GM19023 (cell line): ENCODE measurements around the gene ETS2.

ENCODE experiments used
- ATAC-seq: cut with Tn5 transposase; IDR thresholded peaks from one replicate; pipeline ENCODE4 v1.9.1; 2021; ENCODE audit warnings: mild to moderate bottlenecking, moderate library complexity; ENCODE audit not compliant: unreplicated experiment

ETS2 gene

DNA sequence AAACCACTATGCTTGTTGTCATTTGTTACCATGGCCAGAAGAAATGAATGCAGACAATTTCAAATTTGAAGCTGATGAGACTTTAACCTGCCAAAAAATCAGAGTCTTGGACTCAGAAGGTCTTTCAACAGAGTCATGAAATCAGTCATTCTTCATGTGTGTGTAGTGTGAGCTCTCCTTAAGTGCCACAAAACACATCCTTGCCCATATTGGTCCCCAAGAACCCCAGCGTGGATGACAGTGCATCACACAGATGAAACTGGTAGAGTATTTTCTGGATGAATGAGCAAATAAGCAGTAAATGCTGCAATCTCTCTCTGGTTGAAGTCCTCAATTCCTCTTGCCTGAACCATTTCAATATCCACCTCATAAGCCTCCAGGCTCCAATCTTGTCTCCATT lies 28.7 kb upstream of the ETS2 start:
- no peak for ATAC-seq

DNA sequence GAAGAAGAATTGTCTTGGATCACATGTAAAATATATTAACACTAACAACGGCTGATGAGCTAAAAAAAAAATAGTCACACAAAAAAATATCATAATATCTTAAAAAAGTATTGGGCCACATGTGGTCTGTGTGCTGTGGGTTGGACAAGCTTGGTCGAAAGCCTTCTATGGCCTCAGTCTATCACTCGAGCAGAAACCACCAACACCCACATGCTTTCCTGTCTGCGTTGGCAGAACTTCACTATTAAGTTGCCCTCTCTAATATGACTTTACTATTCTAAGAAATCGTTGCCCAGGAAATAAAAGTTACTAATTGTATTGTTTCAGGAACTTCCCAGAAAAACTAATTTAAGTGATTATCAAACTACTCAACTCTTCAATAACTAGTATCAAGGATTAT lies 28.2 kb upstream of the ETS2 start:
- no peak for ATAC-seq

DNA sequence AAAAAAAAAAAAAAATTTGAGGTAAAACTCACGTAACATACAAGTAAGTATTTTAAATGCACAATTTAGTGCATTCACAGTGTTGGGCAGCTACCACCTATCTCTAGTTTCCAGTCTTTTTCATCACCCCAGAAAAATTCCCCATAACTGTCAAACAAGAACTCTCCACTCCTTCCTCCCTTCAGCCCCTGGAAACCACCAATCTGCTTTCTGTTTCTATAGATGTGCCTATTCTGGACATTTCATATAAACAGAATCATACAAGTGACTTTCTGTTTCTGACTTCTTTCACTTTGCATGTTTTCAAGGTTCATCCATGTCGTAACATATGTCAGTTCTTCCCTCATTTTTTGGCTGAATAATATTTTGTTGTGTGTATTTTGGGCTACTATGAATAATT lies 24.9 kb upstream of the ETS2 start:
- no peak for ATAC-seq

DNA sequence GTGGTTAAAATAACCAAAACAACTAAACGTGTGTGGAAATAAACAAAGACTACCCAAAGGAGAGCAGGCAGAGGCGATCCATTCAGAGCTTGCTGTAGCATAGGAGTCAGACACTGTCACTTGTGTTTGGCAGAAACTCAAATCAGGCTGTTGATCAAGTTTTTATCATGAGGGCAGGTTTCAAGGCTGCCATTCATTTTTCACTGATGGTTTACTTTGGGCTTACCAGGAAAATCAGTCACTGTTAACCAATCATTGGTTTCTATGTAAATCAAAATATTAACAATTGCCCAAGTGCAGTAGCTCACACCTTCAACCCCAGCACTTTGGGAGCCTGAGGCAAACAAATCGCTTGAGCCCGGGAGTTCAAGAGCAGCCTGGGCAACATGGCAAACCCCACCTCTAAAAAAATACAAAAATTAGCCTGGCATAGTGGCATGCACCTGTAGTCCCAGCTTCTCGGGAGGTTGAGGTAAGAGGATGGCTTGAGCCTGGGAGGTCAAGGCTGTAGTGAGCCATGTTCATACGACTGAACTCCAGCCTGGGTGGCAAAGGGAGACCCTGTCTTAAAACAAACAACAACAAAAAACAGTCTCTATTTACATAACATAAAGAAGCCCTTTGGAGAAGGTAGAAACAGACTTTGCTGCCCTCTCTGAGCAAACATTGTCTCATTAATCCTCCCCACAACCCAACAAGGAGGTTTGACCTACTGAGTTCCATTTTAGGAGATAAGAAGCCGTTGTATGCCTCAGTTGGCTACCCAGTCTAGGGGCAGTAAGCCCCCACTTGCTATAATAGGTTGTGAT lies 21.1 kb upstream of the ETS2 start:
- ATAC-seq: no peak

DNA sequence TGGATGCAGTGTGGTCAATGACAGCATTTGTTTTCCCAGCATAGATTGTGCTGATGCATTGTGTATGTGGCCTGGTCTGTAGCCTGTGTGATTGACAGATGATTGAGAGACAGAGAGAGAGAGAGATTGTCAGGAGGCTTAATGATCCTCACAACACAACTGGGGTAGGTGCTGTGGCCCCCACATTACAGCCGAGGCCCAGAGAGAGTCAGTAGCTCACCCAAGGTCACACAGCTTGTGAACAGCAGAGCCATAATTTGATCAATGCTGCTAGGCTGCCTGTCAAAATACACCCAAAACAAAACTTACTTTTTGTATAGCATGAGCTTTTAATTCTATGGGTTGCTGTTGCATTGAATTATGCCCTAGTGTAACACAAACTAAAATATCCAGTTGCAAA lies 20.2 kb upstream of the ETS2 start:
- no peak for ATAC-seq

DNA sequence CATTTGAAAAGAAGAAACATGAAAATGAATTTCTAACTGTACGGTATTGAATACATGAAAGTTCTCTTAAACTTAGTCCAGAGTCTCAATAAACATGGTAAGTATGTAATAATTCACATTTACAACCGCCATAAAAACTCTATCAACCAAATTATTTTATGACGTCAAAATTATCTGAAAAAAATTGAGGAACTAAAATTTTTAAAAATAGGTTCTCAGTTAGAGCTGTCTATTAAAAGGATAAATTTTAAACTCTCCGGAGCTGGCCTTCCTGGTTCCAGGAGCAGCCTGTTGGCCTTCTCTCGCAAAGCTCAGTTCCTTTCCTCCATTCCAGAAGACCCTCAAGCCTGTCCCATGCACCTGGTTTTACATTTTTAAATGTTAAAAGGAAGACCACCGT lies 18.7 kb upstream of the ETS2 start:
- no peak for ATAC-seq

DNA sequence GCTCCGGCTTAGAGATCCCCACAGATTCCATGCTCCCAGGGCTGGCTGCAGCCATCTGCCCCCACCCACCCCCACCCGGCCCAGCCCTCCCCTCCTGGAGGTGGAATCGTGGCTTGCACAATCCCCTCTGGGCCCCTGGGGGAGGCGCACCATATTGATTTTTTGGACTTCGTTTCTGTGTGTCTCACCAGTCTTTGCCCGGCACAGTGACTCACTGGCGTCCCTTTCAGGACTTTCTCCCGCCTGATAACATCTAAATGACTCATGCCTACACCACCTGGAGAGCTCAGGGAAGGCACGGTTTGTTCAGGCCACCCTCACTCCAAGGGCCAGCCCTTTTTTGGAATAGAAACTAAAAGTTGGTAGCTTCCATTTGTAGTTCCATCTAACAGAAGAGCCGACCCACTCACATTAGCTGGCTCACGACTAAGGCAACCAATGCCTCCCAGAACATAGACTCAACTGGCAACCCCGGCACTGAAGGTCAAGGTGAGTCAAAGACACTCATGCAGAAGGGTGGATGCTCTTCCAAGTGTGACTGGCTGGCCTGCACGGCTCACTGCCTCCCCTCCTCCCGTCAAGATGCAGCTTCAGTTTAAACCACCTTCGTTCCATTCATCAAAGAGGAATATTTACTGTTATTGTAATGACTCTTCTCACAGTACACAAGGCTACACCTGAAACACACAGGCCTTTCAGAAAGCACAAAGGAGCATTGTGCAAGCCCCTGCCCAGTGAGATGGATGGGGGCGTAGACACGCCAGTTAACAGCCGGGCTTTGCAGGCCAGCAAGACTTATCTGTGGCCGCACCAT lies 18.1 kb upstream of the ETS2 start:
- ATAC-seq: no peak

DNA sequence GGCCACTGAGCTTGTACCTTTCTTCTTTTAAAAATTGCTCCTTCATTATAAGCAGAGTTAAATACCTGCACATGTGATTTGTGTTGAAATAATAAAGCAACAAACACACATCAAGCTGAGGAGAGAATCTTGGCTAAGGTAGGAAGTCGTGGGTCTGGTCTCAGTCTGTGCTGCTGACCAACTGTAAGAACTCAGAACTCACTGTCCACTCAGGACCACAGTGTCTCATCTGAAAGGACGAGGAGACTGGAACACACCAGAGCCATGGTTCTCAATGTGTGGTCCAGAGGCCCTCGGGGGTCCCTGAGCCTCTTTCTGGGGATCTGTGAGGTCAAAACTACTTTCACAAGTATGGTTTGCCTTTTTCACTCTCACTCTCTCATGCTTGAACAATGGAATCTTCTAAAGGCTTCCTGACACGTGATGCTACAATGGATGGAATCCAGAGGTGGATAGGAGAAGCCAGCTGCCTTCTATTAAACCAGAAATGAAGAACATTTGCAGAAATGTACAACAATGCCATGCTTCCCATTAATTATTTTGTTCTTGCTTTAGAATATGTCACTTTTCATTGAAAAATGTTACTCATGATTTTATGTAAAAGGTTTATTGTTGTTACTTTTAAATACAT lies 17.3 kb upstream of the ETS2 start:
- no peak for ATAC-seq

DNA sequence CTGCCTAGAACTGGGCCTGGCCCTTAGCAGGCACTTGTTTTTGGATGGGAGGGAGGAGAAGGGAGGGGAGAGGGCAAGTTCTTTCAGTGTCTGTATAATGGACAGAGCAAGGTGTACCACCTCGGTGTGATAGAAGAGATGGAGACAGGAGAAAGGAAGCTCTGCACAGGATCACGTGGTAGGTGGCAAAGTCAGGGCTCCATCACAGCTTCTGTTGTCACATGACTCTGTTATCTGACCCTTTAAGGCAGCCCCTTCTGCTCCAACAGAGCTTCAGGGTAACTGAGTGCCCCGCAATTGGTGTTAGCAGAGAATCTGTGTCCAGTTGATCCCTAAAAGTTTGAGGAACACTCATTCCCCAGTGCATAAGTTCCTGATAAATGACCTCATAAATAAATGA lies 16.5 kb upstream of the ETS2 start:
- no peak for ATAC-seq

DNA sequence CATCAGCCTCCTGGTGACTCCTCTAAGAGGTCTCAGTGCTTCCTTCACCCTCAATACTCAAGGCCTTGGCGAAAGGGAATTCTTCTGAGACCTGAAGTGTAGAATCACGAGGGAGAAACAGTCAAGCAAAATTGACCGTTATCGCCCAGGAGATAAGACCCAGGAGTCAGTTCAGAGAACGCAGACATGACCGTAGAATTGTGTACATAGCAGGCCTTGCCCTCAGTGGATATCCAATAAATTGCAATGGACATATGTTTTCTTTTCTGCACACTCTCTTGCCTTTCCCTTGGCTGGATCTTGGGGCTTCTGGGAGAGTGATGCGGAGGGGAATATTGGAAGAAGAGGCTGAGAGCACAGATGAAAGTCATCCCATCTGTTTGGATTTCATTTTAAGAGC lies 15.7 kb upstream of the ETS2 start:
- ATAC-seq: no peak

DNA sequence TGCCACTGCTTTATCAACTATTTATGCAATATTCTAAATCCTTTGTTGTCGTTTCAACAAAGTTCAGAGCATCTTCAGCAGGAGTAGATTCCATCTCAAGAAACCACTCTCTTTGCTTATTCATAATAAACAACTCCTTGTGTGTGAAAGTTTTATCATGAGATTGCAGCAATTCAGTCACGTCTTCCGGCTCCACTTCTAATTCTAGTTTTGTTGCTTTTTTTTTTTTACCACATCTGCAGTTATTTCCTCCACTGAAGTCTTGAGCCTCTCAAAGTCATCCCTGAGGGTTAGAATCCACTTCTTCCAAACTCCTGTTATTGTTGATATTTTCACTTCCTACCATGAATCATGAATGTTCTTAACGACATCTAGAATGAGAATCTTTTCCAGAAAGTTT lies 14.8 kb upstream of the ETS2 start:
- ATAC-seq: no peak

DNA sequence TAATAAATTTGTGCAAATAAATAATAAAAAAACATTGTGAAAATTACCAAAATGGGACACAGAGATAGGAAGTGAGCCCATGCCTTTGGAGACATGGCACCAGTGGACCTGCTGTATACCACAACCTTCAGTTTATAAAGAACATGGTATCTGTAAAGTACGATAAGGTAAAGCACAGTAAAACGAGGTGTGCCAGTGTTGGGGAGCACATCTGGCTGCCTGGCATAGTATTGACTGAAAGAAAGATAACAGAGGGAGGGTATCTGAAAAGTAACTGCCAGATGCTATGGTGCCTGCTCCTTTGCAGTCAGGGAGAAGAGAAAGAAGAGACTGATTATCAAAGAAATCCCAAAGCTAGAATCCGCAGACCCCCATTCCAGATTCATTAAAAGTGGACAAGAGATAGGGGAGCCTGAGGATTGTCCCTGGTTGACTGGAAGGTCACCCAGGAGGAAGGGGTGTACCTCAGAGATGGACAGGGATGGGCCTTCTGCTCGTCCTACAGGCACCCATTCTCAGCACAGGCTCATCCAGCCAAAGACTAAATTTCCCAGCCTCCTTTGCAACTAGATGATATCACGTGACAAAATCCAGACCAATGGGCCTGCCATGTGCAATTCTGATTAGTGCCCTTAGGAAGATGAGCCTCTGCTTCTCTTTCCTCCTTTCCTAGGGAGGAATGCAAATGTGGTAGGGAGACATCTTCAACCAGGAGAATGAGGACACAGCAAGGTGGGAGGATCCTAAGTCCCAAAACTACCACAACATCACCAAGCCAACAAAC lies 12.9 kb upstream of the ETS2 start:
- no peak for ATAC-seq

DNA sequence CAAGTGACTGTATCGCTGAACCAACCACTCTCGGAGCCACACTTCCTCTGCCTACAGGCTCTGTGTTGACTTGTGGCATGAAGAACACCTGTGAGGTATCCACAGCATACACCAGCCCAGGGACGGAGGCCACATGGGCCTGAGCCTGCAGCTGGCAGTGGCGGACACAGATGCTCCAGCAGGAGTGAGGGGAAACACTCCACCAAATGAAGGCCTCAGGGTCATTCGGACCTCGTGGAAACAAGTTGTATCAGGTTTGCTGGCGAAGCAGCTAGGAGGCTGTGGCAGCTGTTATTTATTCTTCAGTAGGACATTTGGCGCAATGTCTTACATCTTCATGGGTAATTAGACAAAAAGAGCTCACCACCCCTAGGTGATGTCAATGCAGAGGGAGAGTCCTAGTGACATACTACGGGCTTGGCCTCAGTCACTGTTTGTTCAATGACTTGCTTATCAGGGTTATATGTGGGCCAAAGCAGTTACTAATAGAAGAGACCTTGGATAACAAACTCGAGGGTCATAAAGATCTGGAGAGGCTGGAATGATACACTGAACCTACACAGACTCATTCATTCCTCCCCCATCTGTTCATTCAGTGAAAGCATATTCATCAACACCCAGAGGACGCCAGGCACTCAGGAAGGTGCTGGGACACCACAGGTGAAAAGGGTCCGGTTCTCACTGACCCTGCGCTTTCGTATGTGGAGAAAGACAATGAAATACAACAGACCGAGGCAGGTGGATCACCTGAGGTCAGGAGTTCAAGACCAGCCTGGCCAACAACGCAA lies 11.6 kb upstream of the ETS2 start:
- ATAC-seq: no peak

DNA sequence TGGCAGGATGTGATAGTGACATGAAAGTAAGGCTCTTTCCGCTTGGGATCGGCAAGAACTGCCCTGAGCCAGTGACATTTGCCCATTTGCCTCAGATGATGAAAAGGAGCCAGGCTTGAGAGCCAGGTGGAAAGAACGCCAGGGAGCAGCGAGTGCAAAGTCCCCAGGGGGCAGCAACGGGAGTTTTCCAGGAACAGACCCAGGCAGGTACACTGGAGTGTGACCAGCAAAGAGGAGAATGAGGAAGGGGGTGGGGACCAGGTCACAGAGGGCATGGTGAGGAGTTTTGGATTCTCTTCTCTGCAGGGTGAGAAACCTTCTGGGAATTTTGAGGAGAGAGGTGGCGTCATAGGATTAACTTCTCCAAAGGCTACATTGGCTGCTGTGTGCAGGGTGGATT lies 10.8 kb upstream of the ETS2 start:
- no peak for ATAC-seq

DNA sequence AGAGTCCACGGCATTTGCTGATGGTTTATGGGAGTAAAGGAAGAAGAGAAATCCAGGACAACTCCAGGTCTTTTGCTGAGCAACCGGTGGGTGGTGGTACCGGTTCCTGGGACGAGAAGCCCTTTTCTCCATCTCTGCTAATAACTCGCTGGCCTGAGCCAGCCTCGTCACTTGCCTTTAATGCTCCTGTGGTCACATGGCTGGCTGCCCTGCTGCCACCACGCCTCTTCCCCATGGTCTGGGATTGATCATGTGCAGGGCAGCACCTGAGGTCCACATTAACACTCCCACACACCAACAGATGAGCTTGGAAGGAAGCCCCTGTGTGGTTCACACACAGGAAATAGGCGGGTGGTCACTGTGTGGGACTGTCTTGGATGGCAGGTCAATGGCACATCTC lies 10.3 kb upstream of the ETS2 start:
- no peak for ATAC-seq

DNA sequence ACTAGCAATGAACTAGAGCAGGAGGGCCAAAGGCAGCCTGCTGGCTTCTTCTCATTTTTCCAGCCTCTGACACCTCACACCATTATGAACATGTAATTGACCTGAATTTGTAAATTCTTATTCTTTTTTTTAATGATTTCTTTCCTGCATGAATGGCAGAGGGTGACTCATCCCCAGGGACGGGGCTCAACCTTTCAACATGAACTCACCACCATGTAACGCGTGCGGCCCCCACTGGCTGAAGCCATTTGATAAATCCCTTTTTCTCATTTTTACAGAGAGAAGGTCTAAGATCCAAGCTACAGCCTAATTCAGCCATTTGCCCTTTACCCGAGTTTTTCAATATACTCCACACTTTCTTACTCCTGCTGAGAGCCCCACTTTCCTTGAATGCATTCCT lies 9.3 kb upstream of the ETS2 start:
- no peak for ATAC-seq

DNA sequence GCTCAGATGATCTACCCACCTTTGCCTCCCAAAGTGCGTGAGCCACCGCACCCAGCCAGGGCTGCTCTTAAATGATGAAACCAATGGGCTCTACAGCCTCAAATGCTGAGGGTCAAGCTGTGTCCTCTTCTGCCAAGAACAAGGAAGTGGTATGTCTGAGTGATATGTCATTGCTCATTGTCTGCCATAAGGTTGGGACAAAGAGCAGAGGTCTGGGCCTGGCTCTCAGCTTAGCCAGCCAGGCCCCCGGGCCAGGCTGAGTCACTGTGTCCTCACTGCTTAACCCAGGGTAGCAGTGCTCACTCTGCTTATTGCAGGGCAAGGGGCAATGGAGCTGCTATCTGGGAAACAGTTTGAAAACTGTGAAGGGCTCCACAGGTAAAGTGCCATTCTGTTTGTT lies 8.3 kb upstream of the ETS2 start:
- ATAC-seq: no peak

DNA sequence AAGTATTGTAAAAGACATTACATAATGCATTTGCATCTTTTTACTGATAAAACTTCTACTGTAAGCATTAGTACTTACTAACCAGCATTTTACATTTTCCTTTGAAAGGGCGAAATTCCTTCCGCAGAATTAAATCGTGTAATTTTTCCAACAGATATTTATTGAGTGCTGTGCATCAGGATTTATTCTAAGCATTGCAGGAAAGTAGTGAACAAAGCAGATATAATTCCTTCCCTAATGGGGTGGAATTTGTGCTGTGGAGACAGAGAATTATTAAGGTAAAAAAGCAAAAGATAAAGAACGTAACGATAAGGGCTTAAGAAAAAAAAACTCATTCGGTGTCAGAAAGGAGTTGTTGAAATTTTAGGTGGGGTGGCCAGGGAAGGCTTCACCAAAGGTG lies 7.6 kb upstream of the ETS2 start:
- no peak for ATAC-seq

DNA sequence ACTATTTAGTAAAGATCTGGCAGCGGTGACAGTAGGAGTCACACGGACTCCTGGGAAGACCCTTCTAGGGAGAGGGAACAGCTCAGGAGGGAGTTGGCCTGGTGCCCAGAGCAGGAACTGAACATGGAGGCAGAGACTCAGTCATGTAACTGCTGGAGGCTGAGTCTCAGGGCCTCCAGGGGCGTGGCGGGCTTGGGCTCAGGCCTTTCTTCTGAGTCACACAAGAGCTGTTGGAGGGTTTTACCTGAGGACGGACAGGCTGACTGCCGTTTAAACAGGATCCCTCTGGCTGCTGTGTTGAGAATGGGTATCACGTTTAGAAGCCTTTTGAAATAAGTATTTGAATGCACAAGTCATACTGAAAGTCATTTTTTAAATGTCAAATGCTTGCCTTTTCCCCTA lies 7.2 kb upstream of the ETS2 start:
- ATAC-seq: no peak

DNA sequence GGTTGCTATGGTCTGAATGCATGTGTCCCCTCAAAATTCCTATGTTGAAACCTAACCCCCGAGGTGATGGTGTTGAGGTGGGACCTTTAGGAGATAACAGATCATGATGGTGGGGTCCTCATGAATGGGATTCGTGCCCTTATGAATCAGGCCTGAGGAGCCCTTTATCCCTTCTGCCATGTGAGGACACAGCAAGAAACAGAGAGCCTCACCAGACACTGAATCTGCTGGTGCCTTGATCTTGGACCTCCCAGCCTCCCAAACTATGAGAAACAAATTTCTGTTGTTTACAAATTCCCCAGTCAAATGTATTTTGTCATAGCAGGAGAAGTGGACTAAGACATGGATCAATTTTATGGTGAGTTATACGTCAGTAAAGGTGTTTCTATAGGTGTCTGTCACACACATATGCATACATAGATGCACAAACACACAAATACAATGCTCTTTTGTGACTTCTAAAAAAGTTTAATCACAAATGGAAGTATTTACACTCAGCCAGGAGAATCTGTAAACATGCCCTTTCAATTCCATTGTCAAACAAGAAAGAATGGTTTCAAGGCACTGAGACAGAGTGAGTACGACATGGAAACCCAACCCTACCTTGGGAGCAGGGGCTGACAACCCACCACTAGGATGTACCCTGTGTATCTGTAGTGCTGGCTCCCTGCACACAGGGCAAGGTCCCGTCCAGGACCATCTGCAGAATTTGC lies 5.5 kb upstream of the ETS2 start:
- ATAC-seq: no peak
